EL (cell line): ENCODE results near the gene PIH1D2.
"Not testable (repeated sequence)": the region's sequence is repeated elsewhere in the genome, so short reads cannot be mapped to it uniquely, and the experiment has no call there.

Experiments used
- DNase-seq: peaks from one replicate; pipeline ENCODE4 v3.0.0-alpha.2; 2016

The PIH1D2 gene

GRCh38 chr11:112073941-112074811 is at the start of gene PIH1D2, which contains the start of gene NKAPD1:
TSS of gene PIH1D2 (minus strand) at chr11:112074017. CDS start at chr11:112073174, 843 bp downstream.
TSS of gene NKAPD1 (plus strand) at chr11:112074299. CDS start at chr11:112075575, 1,276 bp downstream.
- peak; percentile 90 for DNase-seq

GRCh38 chr11:112123129-112123528 is 49.3 kb upstream of the PIH1D2 start:
- no peak for DNase-seq

GRCh38 chr11:112121981-112122615 is 48.3 kb upstream of the PIH1D2 start:
- DNase-seq = no peak

GRCh38 chr11:112118176-112118575 is 44.4 kb upstream of the PIH1D2 start:
- DNase-seq = no peak

GRCh38 chr11:112115386-112115785 is 41.6 kb upstream of the PIH1D2 start:
- no peak for DNase-seq

- no peak for DNase-seq
These were observed 40.6 kb upstream of the PIH1D2 start for GRCh38 chr11:112114460-112114859.

GRCh38 chr11:112113539-112114457 is 40.0 kb upstream of the PIH1D2 start:
- peak; percentile 66 for DNase-seq

GRCh38 chr11:112106070-112106469 is 32.3 kb upstream of the PIH1D2 start:
- DNase-seq = no peak

GRCh38 chr11:112103446-112103845 is 29.6 kb upstream of the PIH1D2 start:
- no peak for DNase-seq

- DNase-seq = peak; percentile 29
These were observed 26.6 kb upstream of the PIH1D2 start for GRCh38 chr11:112100462-112100861.

- no peak for DNase-seq
These were observed 24.1 kb upstream of the PIH1D2 start for GRCh38 chr11:112097734-112098528.

- DNase-seq = no peak
These were observed 22.4 kb upstream of the PIH1D2 start for GRCh38 chr11:112096194-112096593.

- not testable (repeated sequence) for DNase-seq
These were observed 21.5 kb upstream of the PIH1D2 start for GRCh38 chr11:112095302-112095701.

- DNase-seq = peak; percentile 9
These were observed 13.4 kb upstream of the PIH1D2 start for GRCh38 chr11:112087212-112087611.

- DNase-seq = peak; percentile 97
These were observed 12.8 kb upstream of the PIH1D2 start, which contains the start of the genes SDHD and TIMM8B for GRCh38 chr11:112086422-112087191. TSS of gene SDHD (plus strand) at chr11:112086873. CDS start at chr11:112086908, 35 bp downstream. TSS of gene TIMM8B (minus strand) at chr11:112086756. CDS start at chr11:112086723, 33 bp downstream.

- peak; percentile 40 for DNase-seq
These were observed 12.1 kb upstream of the PIH1D2 start for GRCh38 chr11:112085822-112086421.

GRCh38 chr11:112082729-112083128 is 8.9 kb upstream of the PIH1D2 start:
- peak; percentile 61 for DNase-seq

GRCh38 chr11:112062923-112063322 is 10.9 kb downstream of the PIH1D2 start:
- DNase-seq = no peak

- DNase-seq = no peak
These were observed 15.7 kb downstream of the PIH1D2 start for GRCh38 chr11:112058103-112058502.

- no peak for DNase-seq
These were observed 16.6 kb downstream of the PIH1D2 start for GRCh38 chr11:112057170-112057569.

GRCh38 chr11:112051768-112052167 is 22.0 kb downstream of the PIH1D2 start:
- no peak for DNase-seq
